ENCODE results near the gene KCTD14.

Gene KCTD14

GRCh38 chr11:77966338-77966737, 56.7 kb downstream of the KCTD14 start:
- CTCF ChIA-PET, result no interaction called here
- no peak for DNase-seq (ENCODE audit: low read depth, low spot score)
- POLR2A ChIA-PET, result no interaction called here
- no peak for TF ChIP-seq CTCF (IDR thresholded peaks at IDR 0.05; ENCODE audit: insufficient read depth, low read length, missing control alignments)
- H3K4me3 ChIP-seq (ENCODE audit: low read depth, low read length), result no peak overlapping the region

Data from AG04449 (cell line).